ENCODE results near the gene CSK.

CSK gene

GRCh38 chr15:74799255-74799855 is 17.5 kb downstream of the CSK start:
- peaks cover 47% of the 10 kb centered on the region for H3F3A ChIP-seq (ENCODE audit: insufficient read depth, low read length)
- H3K9ac ChIP-seq (ENCODE audit: low read length) = peak overlapping the region; percentile 10; the same call in 1 of the 2 replicates
- no peaks in the 10 kb centered on the region for H3K9me2 ChIP-seq (replicated peaks; ENCODE audit: insufficient read depth, low read length)
- peaks cover 28% of the 10 kb centered on the region; the same call in 1 of the 2 replicates for H4K20me1 ChIP-seq (ENCODE audit: insufficient read depth, low read length)
- H3K4me2 ChIP-seq (ENCODE audit: low read depth, low read length) = peak overlapping the region; percentile 45; the same call in 1 of the 2 replicates
- peaks cover 21% of the 10 kb centered on the region for H3K36me3 ChIP-seq (replicated peaks; ENCODE audit: insufficient read depth, low read length)
- no peak overlapping the region for H3K4me3 ChIP-seq (ENCODE audit: low read length)
- peaks cover 30% of the 10 kb centered on the region for H3K4me1 ChIP-seq (ENCODE audit: low read length)
- H3K27me3 ChIP-seq (replicated peaks; ENCODE audit: insufficient read depth, low read length) = no peaks in the 10 kb centered on the region
- DNase-seq = peak; percentile 47
- H3K9me3 ChIP-seq (replicated peaks; ENCODE audit: insufficient read depth, low read length) = no peaks in the 10 kb centered on the region
- TF ChIP-seq EZH2 (optimal IDR thresholded peaks at IDR 0.05; ENCODE audit: low read depth, low read length) (no peak), CTCF (IDR thresholded peaks at IDR 0.05; ENCODE audit: low read length) (peak; percentile 30), EZH2phosphoT487 (IDR thresholded peaks at IDR 0.05; ENCODE audit: low read length) (no peak)
- H2AFZ ChIP-seq (ENCODE audit: low read length) = no peak overlapping the region
- peak overlapping the region; percentile 82 for H3K27ac ChIP-seq (ENCODE audit: low read length)
- H3K79me2 ChIP-seq (ENCODE audit: low read length) = peaks cover 72% of the 10 kb centered on the region

GRCh38 chr15:74799856-74800558 is 18.1 kb downstream of the CSK start:
- Histone ChIP-seq H3K27ac (ENCODE audit: low read length) (peak overlapping the region; percentile 82), H2AFZ (ENCODE audit: low read length) (no peak overlapping the region), H3K9me3 (replicated peaks; ENCODE audit: insufficient read depth, low read length) (no peaks in the 10 kb centered on the region), H3K4me2 (ENCODE audit: low read depth, low read length) (peak overlapping the region; percentile 45), H3K36me3 (replicated peaks; ENCODE audit: insufficient read depth, low read length) (peaks cover 21% of the 10 kb centered on the region), H3K27me3 (replicated peaks; ENCODE audit: insufficient read depth, low read length) (no peaks in the 10 kb centered on the region), H3F3A (ENCODE audit: insufficient read depth, low read length) (peaks cover 47% of the 10 kb centered on the region), H3K4me3 (ENCODE audit: low read length) (no peak overlapping the region), H3K9me2 (replicated peaks; ENCODE audit: insufficient read depth, low read length) (no peaks in the 10 kb centered on the region), H3K79me2 (ENCODE audit: low read length) (peaks cover 65% of the 10 kb centered on the region), H4K20me1 (ENCODE audit: insufficient read depth, low read length) (peaks cover 23% of the 10 kb centered on the region; the same call in 1 of the 2 replicates), H3K9ac (ENCODE audit: low read length) (peak overlapping the region; percentile 10; the same call in 1 of the 2 replicates), H3K4me1 (ENCODE audit: low read length) (peaks cover 30% of the 10 kb centered on the region)
- no peak for TF ChIP-seq EZH2 (optimal IDR thresholded peaks at IDR 0.05; ENCODE audit: low read depth, low read length)
- peak; percentile 97 for TF ChIP-seq CTCF (IDR thresholded peaks at IDR 0.05; ENCODE audit: low read length)
- peak; percentile 88 for DNase-seq

GRCh38 chr15:74800559-74801094 is 18.7 kb downstream of the CSK start:
- H3K27me3 ChIP-seq (replicated peaks; ENCODE audit: insufficient read depth, low read length) = no peaks in the 10 kb centered on the region
- no peak overlapping the region for H3K4me3 ChIP-seq (ENCODE audit: low read length)
- no peaks in the 10 kb centered on the region for H3K9me2 ChIP-seq (replicated peaks; ENCODE audit: insufficient read depth, low read length)
- peaks cover 21% of the 10 kb centered on the region; the same call in 1 of the 2 replicates for H4K20me1 ChIP-seq (ENCODE audit: insufficient read depth, low read length)
- H3K4me2 ChIP-seq (ENCODE audit: low read depth, low read length) = no peak overlapping the region
- TF ChIP-seq EZH2phosphoT487 (IDR thresholded peaks at IDR 0.05; ENCODE audit: low read length) (no peak), EZH2 (optimal IDR thresholded peaks at IDR 0.05; ENCODE audit: low read depth, low read length) (no peak), CTCF (IDR thresholded peaks at IDR 0.05; ENCODE audit: low read length) (no peak)
- DNase-seq = no peak
- H3K36me3 ChIP-seq (replicated peaks; ENCODE audit: insufficient read depth, low read length) = peaks cover 21% of the 10 kb centered on the region
- H3K9ac ChIP-seq (ENCODE audit: low read length) = no peak overlapping the region
- H3K79me2 ChIP-seq (ENCODE audit: low read length) = peaks cover 59% of the 10 kb centered on the region
- no peaks in the 10 kb centered on the region for H3K9me3 ChIP-seq (replicated peaks; ENCODE audit: insufficient read depth, low read length)
- no peak overlapping the region for H2AFZ ChIP-seq (ENCODE audit: low read length)
- peaks cover 42% of the 10 kb centered on the region for H3F3A ChIP-seq (ENCODE audit: insufficient read depth, low read length)
- H3K4me1 ChIP-seq (ENCODE audit: low read length) = peaks cover 30% of the 10 kb centered on the region
- H3K27ac ChIP-seq (ENCODE audit: low read length) = no peak overlapping the region
